ENCODE results near the gene MTF1.

DNA sequence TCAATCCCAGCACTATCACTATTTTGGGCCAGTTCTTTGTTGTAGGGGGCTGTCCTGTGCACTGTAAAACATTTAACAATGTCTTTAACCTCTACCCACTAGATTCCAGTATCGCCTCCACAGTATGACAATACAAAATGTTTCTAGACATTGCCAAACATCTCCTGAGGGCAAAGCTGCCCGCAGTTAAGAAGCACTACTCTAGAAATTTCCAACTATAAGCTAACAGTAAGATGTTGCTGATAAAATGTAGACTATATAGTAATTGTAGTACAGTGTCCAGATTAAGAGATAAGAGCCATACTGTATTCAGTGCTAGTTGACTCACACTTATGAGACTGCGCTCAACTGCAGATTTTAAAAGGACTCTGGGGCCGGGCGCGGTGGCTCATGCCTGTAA, 5.0 kb downstream of the MTF1 start:
- TF ChIP-seq EZH2 (IDR thresholded peaks at IDR 0.05; ENCODE audit: insufficient read depth, poor library complexity, severe bottlenecking) (no peak), EZH2phosphoT487 (IDR thresholded peaks at IDR 0.05; ENCODE audit: insufficient read depth, low read depth) (no peak)

Data from GM23248 (cell line).